CMK (cell line): ENCODE data around the gene DNAJB8.

ENCODE experiments used
- DNase-seq: peaks from one replicate; pipeline ENCODE4 v3.0.0-alpha.2; 2010; ENCODE audit warnings: low read depth

Gene DNAJB8

GRCh38 chr3:128466840-128467541, at the start of gene DNAJB8:
TSS of gene DNAJB8 (minus strand) at chr3:128466890. CDS start at chr3:128463245, 3,645 bp downstream.
- peak; percentile 24 for DNase-seq

DNA sequence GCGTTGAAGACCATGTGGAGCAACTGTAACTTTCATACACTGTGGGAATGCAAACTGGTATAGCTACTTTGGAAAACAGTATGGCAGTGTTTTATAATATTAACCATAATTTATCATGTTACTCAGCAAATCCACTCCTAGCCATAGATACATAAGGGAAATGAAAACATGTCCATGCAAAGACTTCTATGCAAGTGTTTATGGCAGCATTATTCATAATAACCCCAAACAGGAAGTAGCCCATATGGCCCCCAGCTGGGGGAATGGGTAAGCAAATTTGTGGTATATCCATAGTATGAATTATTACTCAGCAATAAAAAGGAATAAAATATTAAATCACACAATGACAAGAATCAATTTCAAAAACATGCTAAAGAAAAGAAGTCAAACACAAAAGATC, 49.3 kb upstream of the DNAJB8 start:
- no peak for DNase-seq

DNA sequence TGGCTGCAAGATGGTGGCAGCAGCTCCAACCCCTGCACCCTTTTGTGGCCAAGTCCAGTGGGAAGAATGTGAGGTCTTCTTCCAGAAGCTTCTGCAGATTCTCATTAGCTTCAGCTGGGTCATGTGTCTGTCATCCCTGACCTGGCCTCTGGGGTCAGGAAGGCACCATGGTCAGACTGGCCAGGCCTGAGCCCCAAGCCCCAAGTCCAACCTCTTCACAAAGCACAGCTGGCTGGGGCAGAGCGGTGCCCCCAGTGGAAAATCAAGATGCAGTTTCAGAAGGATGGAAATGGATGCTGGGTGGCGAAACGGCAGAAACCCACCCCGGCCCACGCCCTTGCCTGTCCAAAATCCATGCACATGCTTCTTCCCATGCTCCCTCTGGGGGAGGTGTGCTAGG, 42.2 kb upstream of the DNAJB8 start:
- DNase-seq, result no peak

DNA sequence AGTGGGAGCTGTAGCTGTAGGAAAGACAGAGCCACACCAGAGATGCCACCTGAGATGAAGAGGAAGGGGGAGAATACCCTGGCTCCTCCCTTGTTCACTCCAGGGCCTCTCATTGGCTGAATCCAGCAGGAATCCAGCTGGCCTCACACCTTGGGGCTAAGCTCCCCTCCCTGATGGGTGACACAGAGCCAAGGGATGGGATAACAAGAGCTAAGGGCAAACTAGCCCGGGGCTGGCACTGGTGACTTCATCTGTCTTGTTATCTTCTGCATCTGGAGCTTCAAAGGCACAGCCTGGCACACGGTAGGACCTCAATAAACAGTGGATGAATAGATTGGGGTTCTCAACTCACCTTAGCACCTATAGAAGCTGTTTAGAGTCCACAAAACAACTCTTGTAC, 40.1 kb upstream of the DNAJB8 start:
- DNase-seq, result no peak

DNA sequence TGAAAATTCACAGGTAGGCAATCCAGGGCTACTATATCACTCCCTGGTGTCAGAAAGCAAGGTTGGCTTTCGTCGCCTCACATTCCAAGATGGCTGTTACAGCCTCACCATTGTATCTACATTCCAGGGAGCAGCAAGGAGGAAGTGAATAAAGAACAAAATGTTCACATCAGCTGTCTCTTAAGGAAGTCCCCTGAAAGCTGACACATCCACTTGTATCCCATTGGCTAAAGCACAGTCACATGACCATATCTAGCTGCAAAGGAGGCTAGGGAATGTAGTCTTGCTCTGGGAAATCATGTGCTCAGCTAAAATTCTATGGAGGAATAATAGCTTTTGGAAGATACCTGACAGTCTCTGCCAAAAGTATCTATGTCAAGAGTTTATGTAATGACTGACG, 39.1 kb upstream of the DNAJB8 start:
- peak; percentile 54 for DNase-seq

GRCh38 chr3:128504963-128505730, 38.5 kb upstream of the DNAJB8 start:
- DNase-seq, result no peak

GRCh38 chr3:128504533-128504915, 37.8 kb upstream of the DNAJB8 start:
- no peak for DNase-seq

- DNase-seq, result no peak
These were observed 37.3 kb upstream of the DNAJB8 start for GRCh38 chr3:128503751-128504532.

- DNase-seq, result no peak
These were observed 36.5 kb upstream of the DNAJB8 start for GRCh38 chr3:128503164-128503651.

DNA sequence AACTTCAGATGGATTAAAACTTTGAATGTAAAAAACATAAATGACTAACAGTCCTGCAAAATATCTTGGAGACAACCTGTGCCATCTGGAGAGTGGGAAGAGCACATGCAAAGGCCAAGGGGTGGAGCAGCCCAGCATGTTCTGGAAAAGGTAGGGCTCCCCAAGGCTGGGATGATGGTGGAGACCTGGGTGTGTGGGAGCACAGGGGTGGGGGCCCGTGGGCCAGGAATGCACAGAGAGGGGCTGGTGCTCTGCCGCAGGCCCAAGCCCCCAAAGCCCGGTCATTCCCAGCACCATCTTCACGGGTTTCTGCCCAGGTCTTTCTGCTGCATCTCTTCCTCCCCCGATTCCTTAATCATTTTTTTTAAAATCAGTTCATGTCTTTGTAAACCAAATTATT, 36.0 kb upstream of the DNAJB8 start:
- DNase-seq, result no peak

GRCh38 chr3:128501431-128501830, 34.7 kb upstream of the DNAJB8 start:
- DNase-seq, result no peak

GRCh38 chr3:128500556-128500955, 33.9 kb upstream of the DNAJB8 start:
- no peak for DNase-seq

DNA sequence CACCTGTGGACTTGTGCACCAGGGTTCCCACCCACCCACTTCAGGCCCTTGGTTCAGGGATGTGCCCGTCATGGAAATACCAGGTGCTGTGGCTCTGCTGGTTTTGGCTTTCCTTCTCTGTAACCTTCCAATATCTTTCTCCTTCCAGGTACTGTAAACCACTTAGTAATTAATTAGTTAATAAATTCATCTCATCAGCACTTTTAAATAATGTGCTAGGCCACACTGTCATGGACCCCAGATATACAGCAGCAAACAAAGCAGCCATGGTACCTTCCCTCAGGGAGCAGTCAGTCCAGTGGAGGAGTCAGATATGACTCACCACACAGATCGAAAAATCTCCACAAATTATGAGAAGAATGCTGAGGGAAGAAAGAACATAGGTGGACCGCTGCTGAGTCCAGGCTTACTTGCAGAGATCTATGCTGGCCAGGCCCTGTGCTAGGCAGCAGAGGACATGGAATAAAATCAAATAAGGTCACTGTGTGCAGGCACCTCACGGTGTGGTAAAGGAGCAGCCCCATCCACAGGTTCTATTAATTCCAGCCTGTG, 33.1 kb upstream of the DNAJB8 start:
- DNase-seq, result no peak

- DNase-seq, result no peak
These were observed 32.3 kb upstream of the DNAJB8 start for GRCh38 chr3:128498901-128499530.

DNA sequence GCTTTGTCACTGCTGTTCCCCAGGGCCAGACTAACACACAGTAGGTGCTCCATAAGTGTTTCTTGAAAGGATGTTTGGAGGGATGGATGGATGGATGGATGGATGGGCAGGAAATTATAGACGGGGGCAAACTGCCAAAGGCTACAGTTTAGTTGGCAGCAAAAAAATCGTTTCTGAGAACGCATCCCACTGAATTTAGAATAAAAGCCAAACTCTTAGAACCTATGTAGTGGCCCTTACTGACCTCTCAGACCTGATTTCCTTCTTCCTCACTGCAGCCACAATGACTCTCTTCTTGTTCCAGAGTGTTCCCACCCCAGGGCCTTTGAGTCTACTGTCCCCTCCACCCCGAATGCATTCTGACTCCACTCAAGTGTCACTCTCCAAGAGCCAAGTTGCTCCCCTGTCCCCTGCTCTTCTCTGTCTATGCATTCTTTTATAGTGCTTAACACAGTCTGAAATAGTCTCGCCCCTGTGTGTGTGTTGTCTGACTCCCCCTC, 31.5 kb upstream of the DNAJB8 start:
- DNase-seq, result no peak

- DNase-seq, result peak; percentile 49
These were observed 30.8 kb upstream of the DNAJB8 start for GRCh38 chr3:128497305-128498126.

DNA sequence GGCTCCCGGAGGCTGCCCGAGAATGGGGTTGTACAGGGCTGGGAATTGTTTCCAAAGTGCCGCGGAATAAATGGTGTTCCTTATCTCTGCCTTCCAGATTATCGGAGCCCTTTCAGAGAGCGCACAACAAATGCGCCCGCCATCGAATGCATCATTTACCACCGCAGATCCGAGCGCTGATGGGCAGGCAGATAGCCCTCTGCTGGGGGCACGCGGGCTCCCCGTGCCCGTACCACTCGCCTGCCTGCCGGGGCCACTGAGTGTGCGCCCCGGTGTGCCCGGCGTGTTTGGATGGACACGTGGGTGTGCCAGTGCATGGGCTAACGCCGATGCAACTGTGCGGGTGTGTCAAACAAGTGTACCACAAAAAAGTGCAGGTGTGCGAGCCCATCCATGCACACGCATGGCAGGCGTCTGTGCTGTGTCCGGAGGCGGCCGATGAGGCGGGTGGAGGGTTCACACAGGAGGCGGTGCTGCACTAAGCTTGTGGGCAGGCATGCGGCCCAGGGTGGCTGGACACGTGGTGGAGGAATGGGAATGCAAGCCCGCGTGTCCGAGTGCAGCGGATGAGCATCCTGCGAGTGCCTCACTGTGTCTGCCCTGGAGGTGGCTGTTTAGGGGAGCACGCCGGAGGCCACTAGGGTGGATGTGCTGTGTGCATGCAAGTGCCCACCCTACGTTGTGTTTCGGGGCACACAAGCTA, 30.1 kb upstream of the DNAJB8 start:
- DNase-seq, result peak; percentile 64

DNA sequence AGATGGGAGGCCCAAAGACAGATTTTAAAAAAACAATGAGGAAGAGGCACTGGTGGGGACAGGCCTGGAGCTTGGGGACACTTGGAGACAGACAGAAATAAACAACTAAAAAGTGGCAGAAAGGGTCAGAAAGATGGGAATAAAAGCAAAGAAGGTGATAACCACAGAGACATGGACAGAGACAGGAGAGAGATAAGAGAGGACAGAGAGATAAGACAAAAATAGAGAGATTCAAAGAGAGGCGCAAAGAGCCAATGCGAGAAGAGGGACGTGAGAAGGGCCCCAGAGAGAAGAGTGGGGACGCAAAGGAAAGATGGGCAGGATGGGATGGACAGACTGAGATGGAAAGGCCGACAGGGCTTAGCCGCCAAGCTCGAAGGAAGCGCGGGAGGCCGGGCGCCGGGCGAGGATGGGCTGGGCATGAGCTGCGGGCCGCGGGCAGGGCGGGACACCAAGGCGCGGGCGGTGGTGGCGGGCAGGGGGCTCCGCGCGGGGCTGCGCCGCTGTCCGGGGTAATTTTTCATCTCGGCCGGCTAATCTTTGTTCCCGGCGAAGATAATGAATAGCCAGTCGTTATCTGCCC, 29.4 kb upstream of the DNAJB8 start:
- DNase-seq, result no peak

DNA sequence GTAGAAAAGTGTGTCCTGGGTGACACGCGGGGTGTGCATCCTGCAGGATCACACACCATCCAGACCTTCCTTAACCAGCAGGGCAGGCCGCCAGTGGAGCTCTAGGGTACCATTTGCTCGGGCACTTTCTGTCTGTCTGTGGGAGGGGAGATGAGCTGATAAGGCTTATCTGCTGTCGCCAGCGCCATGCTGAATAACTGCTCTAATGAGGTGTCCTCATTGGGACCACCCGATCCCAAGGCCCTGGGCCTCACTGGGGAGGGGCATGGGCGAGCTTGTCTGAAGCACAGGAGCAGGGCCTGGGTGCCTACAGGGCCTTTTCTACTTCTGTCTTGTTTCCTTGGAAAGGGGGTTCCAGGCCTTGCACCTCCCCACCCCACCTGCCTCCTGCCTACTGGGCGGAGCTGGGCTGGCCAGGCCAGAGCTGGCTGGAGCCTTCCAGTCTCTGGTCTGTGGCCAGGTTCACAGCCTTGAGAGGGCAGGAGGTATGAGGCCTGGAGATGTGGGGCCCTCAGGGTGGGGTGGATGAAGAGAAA, 28.8 kb upstream of the DNAJB8 start:
- DNase-seq, result peak; percentile 92

GRCh38 chr3:128494367-128494650, 27.6 kb upstream of the DNAJB8 start:
- no peak for DNase-seq
